22Rv1 (cell line): ENCODE results near the gene RLN2.

Experiments
- CTCF ChIP-seq: fragments of 450-650 bp; IDR thresholded peaks from 2 replicates; pipeline ENCODE4 v1.5.1; 2017; ENCODE audit warnings: mild to moderate bottlenecking
- ZFX ChIP-seq: fragments of 450-650 bp; IDR thresholded peaks from 2 replicates; pipeline ENCODE4 v1.6.1; 2017; ENCODE audit warnings: antibody characterized with exemption, borderline replicate concordance

- no peak for TF ChIP-seq CTCF
- TF ChIP-seq ZFX, result no peak
Measured at GRCh38 chr9:5301544-5301943, 3.0 kb downstream of the RLN2 start.
